Measurements from ENCODE around the gene ARL8B. TPM values are rescaled to one million over a fixed set of nuclear protein-coding genes. Genes with fewer than 3 reads are reported as not detected.

The ARL8B gene
- total and polyA plus RNA-seq, 4 donors = 20.2 to 36.2 (median 24.2) TPM

GRCh38 chr3:5143464-5143863 is 21.4 kb downstream of the ARL8B start:
- H3K4me1 ChIP-seq (ENCODE audit: control insufficient read depth in 4 of 4, insufficient read depth in 4 of 4, low read length in 3 of 4) = peaks cover under 1 to 13% (median 6%) of the 10 kb centered on the region in 4 donors
- WGBS = 97% methylated on average over 4 of the region's 4 CpGs
- no peak overlapping the region for H3K9ac ChIP-seq (ENCODE audit: low read depth in 1 of 2, low read length in 2 of 2)
- H3K27ac ChIP-seq (ENCODE audit: low read depth in 1 of 2, low read length in 2 of 2) = no peak overlapping the region
- no peak overlapping the region for H3K4me3 ChIP-seq (ENCODE audit: low read depth in 1 of 3, low read length in 3 of 3)
- no peak for TF ChIP-seq SP1 (IDR thresholded peaks at IDR 0.05)
- no peak for TF ChIP-seq YY1 (IDR thresholded peaks at IDR 0.05)
- no peak for TF ChIP-seq HNF4A (conservative IDR thresholded peaks at IDR 0.05)
- TF ChIP-seq REST (IDR thresholded peaks at IDR 0.05) = no peak
- TF ChIP-seq FOXA2 (IDR thresholded peaks at IDR 0.05) = no peak
- no peak for TF ChIP-seq EGR1 (IDR thresholded peaks at IDR 0.05; ENCODE audit: low read depth in 2 of 2)
- no peak for TF ChIP-seq MAX (IDR thresholded peaks at IDR 0.05)
- TF ChIP-seq JUND (IDR thresholded peaks at IDR 0.05) = no peak
- TF ChIP-seq ATF3 (IDR thresholded peaks at IDR 0.05) = no peak
- DNase-seq (ENCODE audit: low spot score) = no peak
- H3K36me3 ChIP-seq (ENCODE audit: control insufficient read depth in 4 of 4, insufficient read depth in 3 of 4, low read depth in 1 of 4, low read length in 3 of 4) = no peaks in the 10 kb centered on the region
- H3K9me3 ChIP-seq (ENCODE audit: control insufficient read depth in 4 of 4, low read length in 3 of 4) = no peaks in the 10 kb centered on the region
- no peaks in the 10 kb centered on the region for H3K27me3 ChIP-seq (ENCODE audit: control insufficient read depth in 4 of 4, insufficient read depth in 4 of 4, low read length in 3 of 4)

- H3K9me3 ChIP-seq (ENCODE audit: control insufficient read depth in 4 of 4, low read length in 3 of 4) = no peaks in the 10 kb centered on the region
- WGBS = 83% methylated on average over 5 of the region's 5 CpGs
- no peak overlapping the region for H3K9ac ChIP-seq (ENCODE audit: low read depth in 1 of 2, low read length in 2 of 2)
- H3K27me3 ChIP-seq (ENCODE audit: control insufficient read depth in 4 of 4, insufficient read depth in 4 of 4, low read length in 3 of 4) = no peaks in the 10 kb centered on the region
- no peak for DNase-seq (ENCODE audit: low spot score)
- H3K36me3 ChIP-seq (ENCODE audit: control insufficient read depth in 4 of 4, insufficient read depth in 3 of 4, low read depth in 1 of 4, low read length in 3 of 4) = no peaks in the 10 kb centered on the region
- H3K27ac ChIP-seq (ENCODE audit: low read depth in 1 of 2, low read length in 2 of 2) = no peak overlapping the region
- H3K4me1 ChIP-seq (ENCODE audit: control insufficient read depth in 4 of 4, insufficient read depth in 4 of 4, low read length in 3 of 4) = peaks cover 0 to 5% (median under 1%) of the 10 kb centered on the region in 4 donors
- no peak overlapping the region for H3K4me3 ChIP-seq (ENCODE audit: low read depth in 1 of 3, low read length in 3 of 3)
- TF ChIP-seq RXRA (IDR thresholded peaks at IDR 0.05) (no peak), ATF3 (IDR thresholded peaks at IDR 0.05) (no peak)
These were observed 22.4 kb downstream of the ARL8B start for GRCh38 chr3:5144316-5144994.

- no peaks in the 10 kb centered on the region for H3K36me3 ChIP-seq (ENCODE audit: control insufficient read depth in 4 of 4, insufficient read depth in 3 of 4, low read depth in 1 of 4, low read length in 3 of 4)
- peaks cover 0 to 5% (median 0%) of the 10 kb centered on the region in 4 donors for H3K4me1 ChIP-seq (ENCODE audit: control insufficient read depth in 4 of 4, insufficient read depth in 4 of 4, low read length in 3 of 4)
- 88% methylated on average over 5 of the region's 5 CpGs for WGBS
- no peak overlapping the region for H3K4me3 ChIP-seq (ENCODE audit: low read depth in 1 of 3, low read length in 3 of 3)
- no peaks in the 10 kb centered on the region for H3K9me3 ChIP-seq (ENCODE audit: control insufficient read depth in 4 of 4, low read length in 3 of 4)
- no peak overlapping the region for H3K9ac ChIP-seq (ENCODE audit: low read depth in 1 of 2, low read length in 2 of 2)
- no peaks in the 10 kb centered on the region for H3K27me3 ChIP-seq (ENCODE audit: control insufficient read depth in 4 of 4, insufficient read depth in 4 of 4, low read length in 3 of 4)
- H3K27ac ChIP-seq (ENCODE audit: low read depth in 1 of 2, low read length in 2 of 2) = no peak overlapping the region
- no peak for DNase-seq (ENCODE audit: low spot score)
- TF ChIP-seq FOXA2 (IDR thresholded peaks at IDR 0.05) (no peak), EGR1 (IDR thresholded peaks at IDR 0.05; ENCODE audit: low read depth in 2 of 2) (no peak), CTCF (IDR thresholded peaks at IDR 0.05; ENCODE audit: low read depth, low read length, missing input control) (no peak), JUND (IDR thresholded peaks at IDR 0.05) (no peak), ZBTB33 (IDR thresholded peaks at IDR 0.05) (no peak), YY1 (IDR thresholded peaks at IDR 0.05) (no peak), REST (IDR thresholded peaks at IDR 0.05) (no peak), MAX (IDR thresholded peaks at IDR 0.05) (no peak), SP1 (IDR thresholded peaks at IDR 0.05) (no peak), RXRA (IDR thresholded peaks at IDR 0.05) (no peak)
These were observed 23.0 kb downstream of the ARL8B start for GRCh38 chr3:5145120-5145519.

Data from liver (tissue), 9 donors.